WTC11 (cell line): Measurements from ENCODE around the gene NLGN1. TPM values are rescaled to one million over a fixed set of nuclear protein-coding genes. Genes with fewer than 3 reads are reported as not detected.

ENCODE experiments used
- ATAC-seq: fragments of 200-7000 bp; cut with Tn5 transposase; 2 replicates; pipeline ENCODE4 v1.10.0; 2021; ENCODE audit warnings: mild to moderate bottlenecking, moderate library complexity
- CTCF ChIA-PET: fragments of 300-600 bp; sonication (Branson Sonifier 250); formaldehyde crosslinking; loops from one replicate; lab custom pipeline; 2021; ENCODE audit warnings: antibody characterized with exemption; lab: Charles Lee
- POLR2A ChIA-PET: fragments of 350-600 bp; sonication (Branson Sonifier 250); formaldehyde crosslinking; loops from one replicate; lab custom pipeline; 2021; ENCODE audit warnings: antibody characterized with exemption; lab: Charles Lee
- DNase-seq: peaks from one replicate; pipeline ENCODE4 v3.0.0; 2021; ENCODE audit warnings: low spot score
- H3K27ac Mint-ChIP-seq: 2 replicates; pipeline ENCODE4 v1.8.0; 2021; ENCODE audit warnings: mixed read lengths
- H3K27me3 Mint-ChIP-seq: 2 replicates; pipeline ENCODE4 v1.8.0; 2021; ENCODE audit warnings: low read depth, mild to moderate bottlenecking, moderate library complexity, mixed read lengths
- H3K36me3 Mint-ChIP-seq: 2 replicates; pipeline ENCODE4 v1.8.0; 2021; ENCODE audit warnings: mixed read lengths
- H3K4me1 Mint-ChIP-seq: 2 replicates; pipeline ENCODE4 v1.8.0; 2022; ENCODE audit warnings: mixed read lengths
- H3K4me3 Mint-ChIP-seq: 2 replicates; pipeline ENCODE4 v1.8.0; 2021; ENCODE audit warnings: mild to moderate bottlenecking, moderate library complexity, mixed read lengths
- H3K9me3 Mint-ChIP-seq: 2 replicates; pipeline ENCODE4 v1.8.0; 2021; ENCODE audit warnings: mixed read lengths
- CREB1 ChIP-seq: sonication (generic); formaldehyde crosslinking; IDR thresholded peaks from 2 replicates; pipeline ENCODE4 v1.8.0; 2023; ENCODE audit warnings: mild to moderate bottlenecking, missing genetic modification reagents
- ESRRA ChIP-seq: sonication (generic); formaldehyde crosslinking; IDR thresholded peaks from 2 replicates; pipeline ENCODE4 v1.8.1; 2022; ENCODE audit warnings: mild to moderate bottlenecking, missing genetic modification reagents, borderline replicate concordance
- FOXK1 ChIP-seq: sonication (generic); formaldehyde crosslinking; IDR thresholded peaks from 2 replicates; pipeline ENCODE4 v1.8.0; 2022; ENCODE audit warnings: mild to moderate bottlenecking, moderate library complexity, missing genetic modification reagents
- GABPB1 ChIP-seq: sonication (generic); formaldehyde crosslinking; IDR thresholded peaks from 2 replicates; pipeline ENCODE4 v1.8.1; 2023; ENCODE audit warnings: mild to moderate bottlenecking, missing genetic modification reagents
- GRHL2 ChIP-seq: fragments of 250-450 bp; sonication (Bioruptor Pico); IDR thresholded peaks from 2 replicates; pipeline ENCODE4 v1.8.0; 2022; ENCODE audit warnings: mild to moderate bottlenecking, moderate library complexity; ENCODE audit not compliant: insufficient replicate concordance, severe bottlenecking
- HMGA2 ChIP-seq: fragments of 250-450 bp; sonication (Bioruptor Pico); IDR thresholded peaks from 2 replicates; pipeline ENCODE4 v1.4.0; 2021; ENCODE audit warnings: mild to moderate bottlenecking, moderate library complexity
- MXD4 ChIP-seq: fragments of 250-450 bp; sonication (Bioruptor Pico); IDR thresholded peaks from 2 replicates; pipeline ENCODE4 v1.8.0; 2021; ENCODE audit warnings: mild to moderate bottlenecking, moderate library complexity, borderline replicate concordance
- NFE2L1 ChIP-seq: sonication (generic); formaldehyde crosslinking; IDR thresholded peaks from 2 replicates; pipeline ENCODE4 v1.8.1; 2023; ENCODE audit warnings: missing genetic modification reagents
- TP53 ChIP-seq: sonication (generic); formaldehyde crosslinking; IDR thresholded peaks from 2 replicates; pipeline ENCODE4 v1.8.1; 2023; ENCODE audit warnings: mild to moderate bottlenecking, missing genetic modification reagents
- total RNA-seq: library from RNA; stranded (reverse); gene quantifications from 3 replicates; pipeline ENCODE4 v1.2.3, GENCODE V29; 2021
- TF ChIP-seq, protein P1 (sequence below): sonication (generic); formaldehyde crosslinking; IDR thresholded peaks from 2 replicates; pipeline ENCODE4 v1.8.0; 2022; ENCODE audit warnings: mild to moderate bottlenecking, missing genetic modification reagents
- TF ChIP-seq, protein P2 (sequence below): sonication (generic); formaldehyde crosslinking; IDR thresholded peaks from 2 replicates; pipeline ENCODE4 v1.8.1; 2023; ENCODE audit warnings: mild to moderate bottlenecking, missing genetic modification reagents, moderate library complexity
- TF ChIP-seq, protein P3 (sequence below): sonication (generic); formaldehyde crosslinking; IDR thresholded peaks from 2 replicates; pipeline ENCODE4 v1.8.0; 2022; ENCODE audit warnings: mild to moderate bottlenecking, missing genetic modification reagents
- TF ChIP-seq, protein P4 (sequence below): fragments of 250-450 bp; sonication (Bioruptor Pico); IDR thresholded peaks from 2 replicates; pipeline ENCODE4 v1.9.0; 2021; ENCODE audit warnings: mild to moderate bottlenecking
- TF ChIP-seq, protein P5 (sequence below): sonication (generic); formaldehyde crosslinking; IDR thresholded peaks from 2 replicates; pipeline ENCODE4 v1.8.1; 2023; ENCODE audit warnings: mild to moderate bottlenecking, missing genetic modification reagents, borderline replicate concordance
- TF ChIP-seq, protein P6 (sequence below): sonication (generic); formaldehyde crosslinking; IDR thresholded peaks from 2 replicates; pipeline ENCODE4 v1.8.0; 2023; ENCODE audit warnings: mild to moderate bottlenecking, missing genetic modification reagents
- TF ChIP-seq, protein P7 (sequence below): fragments of 250-450 bp; sonication (Bioruptor Pico); IDR thresholded peaks from 2 replicates; pipeline ENCODE4 v1.8.0; 2021; ENCODE audit warnings: mild to moderate bottlenecking
- TF ChIP-seq, protein P8 (sequence below): sonication (generic); formaldehyde crosslinking; IDR thresholded peaks from 2 replicates; pipeline ENCODE4 v1.8.1; 2023; ENCODE audit warnings: mild to moderate bottlenecking, missing genetic modification reagents

The NLGN1 gene
- total RNA-seq, 1 experiment from 2014 or later: 12.4 TPM

DNA sequence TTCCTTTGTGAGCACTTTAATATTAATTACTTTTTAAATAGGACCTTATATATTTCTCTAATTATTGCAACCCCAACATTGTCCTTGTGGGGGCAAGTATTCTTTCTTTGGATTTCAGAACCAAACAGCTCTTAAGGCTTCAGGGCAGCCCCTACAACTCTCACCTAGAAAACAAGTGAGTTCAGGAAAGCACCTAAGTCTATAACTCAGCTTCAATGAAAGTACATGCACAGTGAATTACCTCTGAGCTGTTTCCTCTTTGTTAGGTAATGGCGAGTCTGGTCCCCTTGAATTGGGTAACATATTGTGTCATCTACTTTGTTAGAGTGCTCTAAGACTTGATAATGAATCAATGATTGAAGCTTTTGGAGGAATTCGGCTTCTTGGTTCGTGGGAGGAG, 545.7 kb downstream of the NLGN1 start:
- no peak for DNase-seq
- H3K9me3 Mint-ChIP-seq: no peaks in the 10 kb centered on the region
- TF ChIP-seq TP53 (CRISPR knock-in tag): no peak
- TF ChIP-seq, protein P1, sequence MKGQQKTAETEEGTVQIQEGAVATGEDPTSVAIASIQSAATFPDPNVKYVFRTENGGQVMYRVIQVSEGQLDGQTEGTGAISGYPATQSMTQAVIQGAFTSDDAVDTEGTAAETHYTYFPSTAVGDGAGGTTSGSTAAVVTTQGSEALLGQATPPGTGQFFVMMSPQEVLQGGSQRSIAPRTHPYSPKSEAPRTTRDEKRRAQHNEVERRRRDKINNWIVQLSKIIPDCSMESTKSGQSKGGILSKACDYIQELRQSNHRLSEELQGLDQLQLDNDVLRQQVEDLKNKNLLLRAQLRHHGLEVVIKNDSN (CRISPR knock-in tag): no peak
- TF ChIP-seq CREB1 (CRISPR knock-in tag): no peak
- TF ChIP-seq, protein P2, sequence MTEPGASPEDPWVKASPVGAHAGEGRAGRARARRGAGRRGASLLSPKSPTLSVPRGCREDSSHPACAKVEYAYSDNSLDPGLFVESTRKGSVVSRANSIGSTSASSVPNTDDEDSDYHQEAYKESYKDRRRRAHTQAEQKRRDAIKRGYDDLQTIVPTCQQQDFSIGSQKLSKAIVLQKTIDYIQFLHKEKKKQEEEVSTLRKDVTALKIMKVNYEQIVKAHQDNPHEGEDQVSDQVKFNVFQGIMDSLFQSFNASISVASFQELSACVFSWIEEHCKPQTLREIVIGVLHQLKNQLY (CRISPR knock-in tag): no peak
- TF ChIP-seq NFE2L1 (CRISPR knock-in tag): no peak
- TF ChIP-seq, protein P3, sequence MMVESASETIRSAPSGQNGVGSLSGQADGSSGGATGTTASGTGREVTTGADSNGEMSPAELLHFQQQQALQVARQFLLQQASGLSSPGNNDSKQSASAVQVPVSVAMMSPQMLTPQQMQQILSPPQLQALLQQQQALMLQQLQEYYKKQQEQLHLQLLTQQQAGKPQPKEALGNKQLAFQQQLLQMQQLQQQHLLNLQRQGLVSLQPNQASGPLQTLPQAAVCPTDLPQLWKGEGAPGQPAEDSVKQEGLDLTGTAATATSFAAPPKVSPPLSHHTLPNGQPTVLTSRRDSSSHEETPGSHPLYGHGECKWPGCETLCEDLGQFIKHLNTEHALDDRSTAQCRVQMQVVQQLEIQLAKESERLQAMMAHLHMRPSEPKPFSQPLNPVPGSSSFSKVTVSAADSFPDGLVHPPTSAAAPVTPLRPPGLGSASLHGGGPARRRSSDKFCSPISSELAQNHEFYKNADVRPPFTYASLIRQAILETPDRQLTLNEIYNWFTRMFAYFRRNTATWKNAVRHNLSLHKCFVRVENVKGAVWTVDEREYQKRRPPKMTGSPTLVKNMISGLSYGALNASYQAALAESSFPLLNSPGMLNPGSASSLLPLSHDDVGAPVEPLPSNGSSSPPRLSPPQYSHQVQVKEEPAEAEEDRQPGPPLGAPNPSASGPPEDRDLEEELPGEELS (CRISPR knock-in tag): no peak
- TF ChIP-seq MXD4 (CRISPR knock-in tag): no peak
- no peak for TF ChIP-seq FOXK1 (CRISPR knock-in tag)
- TF ChIP-seq, all 79 proteins: peak for 0
- Mint-ChIP-seq H3K27me3 (no peaks in the 10 kb centered on the region), H3K4me3 (no peak overlapping the region), H3K27ac (peak overlapping the region; percentile 5; the same call in 1 of the 2 replicates), H3K4me1 (peaks cover 12% of the 10 kb centered on the region), H3K36me3 (no peaks in the 10 kb centered on the region)
- POLR2A ChIA-PET: interaction anchor here (0.7 kb wide), 1 partner anchor 161 kb away, joined by 5 read pairs; no protein-coding TSS in a partner anchor
- CTCF ChIA-PET: no interaction called here
- no peak for ATAC-seq

DNA sequence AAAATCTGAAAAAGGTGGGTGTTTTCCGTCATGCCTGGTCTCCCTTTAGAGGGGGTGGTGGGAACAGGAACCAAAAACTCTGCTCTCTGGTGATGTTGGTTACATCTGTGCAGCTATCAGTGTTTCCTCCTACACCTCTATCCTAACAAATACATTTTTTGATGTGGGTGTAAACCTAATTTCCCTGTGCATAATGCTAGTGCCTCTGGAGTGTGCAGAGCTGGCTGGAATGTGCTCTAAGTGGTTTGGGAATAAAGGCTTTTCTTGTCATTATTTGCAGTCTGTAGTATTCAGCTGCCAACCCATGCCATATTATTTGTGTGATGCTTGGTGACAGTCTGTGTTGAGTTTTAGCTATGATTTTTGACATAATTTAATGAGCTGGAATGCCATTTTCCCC, 547.6 kb downstream of the NLGN1 start:
- ChIA-PET CTCF (no interaction called here), POLR2A (no interaction called here)
- TF ChIP-seq, protein P4, sequence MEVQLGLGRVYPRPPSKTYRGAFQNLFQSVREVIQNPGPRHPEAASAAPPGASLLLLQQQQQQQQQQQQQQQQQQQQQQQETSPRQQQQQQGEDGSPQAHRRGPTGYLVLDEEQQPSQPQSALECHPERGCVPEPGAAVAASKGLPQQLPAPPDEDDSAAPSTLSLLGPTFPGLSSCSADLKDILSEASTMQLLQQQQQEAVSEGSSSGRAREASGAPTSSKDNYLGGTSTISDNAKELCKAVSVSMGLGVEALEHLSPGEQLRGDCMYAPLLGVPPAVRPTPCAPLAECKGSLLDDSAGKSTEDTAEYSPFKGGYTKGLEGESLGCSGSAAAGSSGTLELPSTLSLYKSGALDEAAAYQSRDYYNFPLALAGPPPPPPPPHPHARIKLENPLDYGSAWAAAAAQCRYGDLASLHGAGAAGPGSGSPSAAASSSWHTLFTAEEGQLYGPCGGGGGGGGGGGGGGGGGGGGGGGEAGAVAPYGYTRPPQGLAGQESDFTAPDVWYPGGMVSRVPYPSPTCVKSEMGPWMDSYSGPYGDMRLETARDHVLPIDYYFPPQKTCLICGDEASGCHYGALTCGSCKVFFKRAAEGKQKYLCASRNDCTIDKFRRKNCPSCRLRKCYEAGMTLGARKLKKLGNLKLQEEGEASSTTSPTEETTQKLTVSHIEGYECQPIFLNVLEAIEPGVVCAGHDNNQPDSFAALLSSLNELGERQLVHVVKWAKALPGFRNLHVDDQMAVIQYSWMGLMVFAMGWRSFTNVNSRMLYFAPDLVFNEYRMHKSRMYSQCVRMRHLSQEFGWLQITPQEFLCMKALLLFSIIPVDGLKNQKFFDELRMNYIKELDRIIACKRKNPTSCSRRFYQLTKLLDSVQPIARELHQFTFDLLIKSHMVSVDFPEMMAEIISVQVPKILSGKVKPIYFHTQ (CRISPR knock-in tag): no peak
- TF ChIP-seq GRHL2 (CRISPR knock-in tag) (no peak), MXD4 (CRISPR knock-in tag) (no peak), ESRRA (CRISPR knock-in tag) (no peak), HMGA2 (CRISPR knock-in tag) (no peak), GABPB1 (no peak), NFE2L1 (CRISPR knock-in tag) (no peak)
- TF ChIP-seq, protein P5, sequence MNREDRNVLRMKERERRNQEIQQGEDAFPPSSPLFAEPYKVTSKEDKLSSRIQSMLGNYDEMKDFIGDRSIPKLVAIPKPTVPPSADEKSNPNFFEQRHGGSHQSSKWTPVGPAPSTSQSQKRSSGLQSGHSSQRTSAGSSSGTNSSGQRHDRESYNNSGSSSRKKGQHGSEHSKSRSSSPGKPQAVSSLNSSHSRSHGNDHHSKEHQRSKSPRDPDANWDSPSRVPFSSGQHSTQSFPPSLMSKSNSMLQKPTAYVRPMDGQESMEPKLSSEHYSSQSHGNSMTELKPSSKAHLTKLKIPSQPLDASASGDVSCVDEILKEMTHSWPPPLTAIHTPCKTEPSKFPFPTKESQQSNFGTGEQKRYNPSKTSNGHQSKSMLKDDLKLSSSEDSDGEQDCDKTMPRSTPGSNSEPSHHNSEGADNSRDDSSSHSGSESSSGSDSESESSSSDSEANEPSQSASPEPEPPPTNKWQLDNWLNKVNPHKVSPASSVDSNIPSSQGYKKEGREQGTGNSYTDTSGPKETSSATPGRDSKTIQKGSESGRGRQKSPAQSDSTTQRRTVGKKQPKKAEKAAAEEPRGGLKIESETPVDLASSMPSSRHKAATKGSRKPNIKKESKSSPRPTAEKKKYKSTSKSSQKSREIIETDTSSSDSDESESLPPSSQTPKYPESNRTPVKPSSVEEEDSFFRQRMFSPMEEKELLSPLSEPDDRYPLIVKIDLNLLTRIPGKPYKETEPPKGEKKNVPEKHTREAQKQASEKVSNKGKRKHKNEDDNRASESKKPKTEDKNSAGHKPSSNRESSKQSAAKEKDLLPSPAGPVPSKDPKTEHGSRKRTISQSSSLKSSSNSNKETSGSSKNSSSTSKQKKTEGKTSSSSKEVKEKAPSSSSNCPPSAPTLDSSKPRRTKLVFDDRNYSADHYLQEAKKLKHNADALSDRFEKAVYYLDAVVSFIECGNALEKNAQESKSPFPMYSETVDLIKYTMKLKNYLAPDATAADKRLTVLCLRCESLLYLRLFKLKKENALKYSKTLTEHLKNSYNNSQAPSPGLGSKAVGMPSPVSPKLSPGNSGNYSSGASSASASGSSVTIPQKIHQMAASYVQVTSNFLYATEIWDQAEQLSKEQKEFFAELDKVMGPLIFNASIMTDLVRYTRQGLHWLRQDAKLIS (CRISPR knock-in tag): no peak
- TF ChIP-seq, protein P6, sequence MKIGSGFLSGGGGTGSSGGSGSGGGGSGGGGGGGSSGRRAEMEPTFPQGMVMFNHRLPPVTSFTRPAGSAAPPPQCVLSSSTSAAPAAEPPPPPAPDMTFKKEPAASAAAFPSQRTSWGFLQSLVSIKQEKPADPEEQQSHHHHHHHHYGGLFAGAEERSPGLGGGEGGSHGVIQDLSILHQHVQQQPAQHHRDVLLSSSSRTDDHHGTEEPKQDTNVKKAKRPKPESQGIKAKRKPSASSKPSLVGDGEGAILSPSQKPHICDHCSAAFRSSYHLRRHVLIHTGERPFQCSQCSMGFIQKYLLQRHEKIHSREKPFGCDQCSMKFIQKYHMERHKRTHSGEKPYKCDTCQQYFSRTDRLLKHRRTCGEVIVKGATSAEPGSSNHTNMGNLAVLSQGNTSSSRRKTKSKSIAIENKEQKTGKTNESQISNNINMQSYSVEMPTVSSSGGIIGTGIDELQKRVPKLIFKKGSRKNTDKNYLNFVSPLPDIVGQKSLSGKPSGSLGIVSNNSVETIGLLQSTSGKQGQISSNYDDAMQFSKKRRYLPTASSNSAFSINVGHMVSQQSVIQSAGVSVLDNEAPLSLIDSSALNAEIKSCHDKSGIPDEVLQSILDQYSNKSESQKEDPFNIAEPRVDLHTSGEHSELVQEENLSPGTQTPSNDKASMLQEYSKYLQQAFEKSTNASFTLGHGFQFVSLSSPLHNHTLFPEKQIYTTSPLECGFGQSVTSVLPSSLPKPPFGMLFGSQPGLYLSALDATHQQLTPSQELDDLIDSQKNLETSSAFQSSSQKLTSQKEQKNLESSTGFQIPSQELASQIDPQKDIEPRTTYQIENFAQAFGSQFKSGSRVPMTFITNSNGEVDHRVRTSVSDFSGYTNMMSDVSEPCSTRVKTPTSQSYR (CRISPR knock-in tag): no peak
- TF ChIP-seq, protein P7, sequence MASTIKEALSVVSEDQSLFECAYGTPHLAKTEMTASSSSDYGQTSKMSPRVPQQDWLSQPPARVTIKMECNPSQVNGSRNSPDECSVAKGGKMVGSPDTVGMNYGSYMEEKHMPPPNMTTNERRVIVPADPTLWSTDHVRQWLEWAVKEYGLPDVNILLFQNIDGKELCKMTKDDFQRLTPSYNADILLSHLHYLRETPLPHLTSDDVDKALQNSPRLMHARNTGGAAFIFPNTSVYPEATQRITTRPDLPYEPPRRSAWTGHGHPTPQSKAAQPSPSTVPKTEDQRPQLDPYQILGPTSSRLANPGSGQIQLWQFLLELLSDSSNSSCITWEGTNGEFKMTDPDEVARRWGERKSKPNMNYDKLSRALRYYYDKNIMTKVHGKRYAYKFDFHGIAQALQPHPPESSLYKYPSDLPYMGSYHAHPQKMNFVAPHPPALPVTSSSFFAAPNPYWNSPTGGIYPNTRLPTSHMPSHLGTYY (CRISPR knock-in tag): no peak
- TF ChIP-seq, protein P8, sequence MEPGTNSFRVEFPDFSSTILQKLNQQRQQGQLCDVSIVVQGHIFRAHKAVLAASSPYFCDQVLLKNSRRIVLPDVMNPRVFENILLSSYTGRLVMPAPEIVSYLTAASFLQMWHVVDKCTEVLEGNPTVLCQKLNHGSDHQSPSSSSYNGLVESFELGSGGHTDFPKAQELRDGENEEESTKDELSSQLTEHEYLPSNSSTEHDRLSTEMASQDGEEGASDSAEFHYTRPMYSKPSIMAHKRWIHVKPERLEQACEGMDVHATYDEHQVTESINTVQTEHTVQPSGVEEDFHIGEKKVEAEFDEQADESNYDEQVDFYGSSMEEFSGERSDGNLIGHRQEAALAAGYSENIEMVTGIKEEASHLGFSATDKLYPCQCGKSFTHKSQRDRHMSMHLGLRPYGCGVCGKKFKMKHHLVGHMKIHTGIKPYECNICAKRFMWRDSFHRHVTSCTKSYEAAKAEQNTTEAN (CRISPR knock-in tag): no peak
- peaks cover 6% of the 10 kb centered on the region for H3K4me1 Mint-ChIP-seq
- ATAC-seq (no peak), DNase-seq (no peak)
- H3K27me3 Mint-ChIP-seq: no peaks in the 10 kb centered on the region
- no peaks in the 10 kb centered on the region for H3K9me3 Mint-ChIP-seq
- no peak overlapping the region for H3K4me3 Mint-ChIP-seq
- no peaks in the 10 kb centered on the region for H3K36me3 Mint-ChIP-seq
- no peak overlapping the region for H3K27ac Mint-ChIP-seq
